Activated naive CD4-positive, alpha-beta T cell treated with anti-CD3 and anti-CD28 coated beads for 36 hours (primary cell): ENCODE measurements around the gene CCDC116. TPM values are rescaled to one million over a fixed set of nuclear protein-coding genes. Genes with fewer than 3 reads are reported as not detected.
"Not testable (repeated sequence)": the region's sequence is repeated elsewhere in the genome, so short reads cannot be mapped to it uniquely, and the experiment has no call there.

ENCODE experiments used
- CTCF ChIA-PET: fragments of 350-600 bp; sonication (Branson Sonifier 250); formaldehyde crosslinking; loops from one replicate; lab custom pipeline; 2021; ENCODE audit warnings: antibody characterized with exemption; lab: Charles Lee
- DNase-seq: peaks from one replicate; pipeline ENCODE4 v3.0.0-alpha.2; 2020
- H3K27ac Mint-ChIP-seq: one replicate; pipeline ENCODE4 v1.8.0; 2021; ENCODE audit warnings: mild to moderate bottlenecking, mixed read lengths
- H3K27me3 Mint-ChIP-seq: one replicate; pipeline ENCODE4 v1.8.0; 2021; ENCODE audit warnings: low read depth, mixed read lengths
- H3K36me3 Mint-ChIP-seq: one replicate; pipeline ENCODE4 v1.8.0; 2021; ENCODE audit warnings: low read depth, mixed read lengths
- H3K4me1 Mint-ChIP-seq: one replicate; pipeline ENCODE4 v1.8.0; 2021; ENCODE audit warnings: low read depth, mixed read lengths
- H3K4me3 Mint-ChIP-seq: one replicate; pipeline ENCODE4 v1.8.0; 2021; ENCODE audit warnings: mild to moderate bottlenecking, moderate library complexity, mixed read lengths
- H3K9me3 Mint-ChIP-seq: one replicate; pipeline ENCODE4 v1.8.0; 2021; ENCODE audit warnings: mixed read lengths
- intact Hi-C: fragments of 100-400 bp; cut with micrococcal nuclease; formaldehyde crosslinking; loops from one replicate; pipeline ENCODE4 v1.15.1; 2023
- total RNA-seq, 2 experiments: library from RNA; stranded (reverse); gene quantifications; one replicate each; pipeline ENCODE4 v1.2.3, GENCODE V29; 2021

The CCDC116 gene
- total RNA-seq, 2 experiments from 2014 or later = 0.19 to 0.30 TPM

- peaks cover 37% of the 10 kb centered on the region for H3K4me1 Mint-ChIP-seq
- H3K36me3 Mint-ChIP-seq = peaks cover 36% of the 10 kb centered on the region
- H3K27me3 Mint-ChIP-seq, H3K27ac Mint-ChIP-seq, CTCF ChIA-PET, DNase-seq, H3K4me3 Mint-ChIP-seq, H3K9me3 Mint-ChIP-seq: not testable (repeated sequence)
- intact Hi-C loops = loop anchor here (10.0 kb wide), 1 partner anchor 58 kb away; no protein-coding TSS in a partner anchor
Measured at GRCh38 chr22:21596356-21597135, 36.0 kb upstream of the CCDC116 start.

- H3K27me3 Mint-ChIP-seq = no peaks in the 10 kb centered on the region
- CTCF ChIA-PET = interaction anchor here (0.6 to 1.4 kb wide), 3 partner anchors 23 to 318 kb away, joined by 3 to 4 read pairs (median 3); no protein-coding TSS in a partner anchor
- no peak for DNase-seq
- no peak overlapping the region for H3K4me3 Mint-ChIP-seq
- intact Hi-C loops = loop anchor here (10.0 kb wide), 1 partner anchor 56 kb away; no protein-coding TSS in a partner anchor
- H3K36me3 Mint-ChIP-seq = peaks cover 30% of the 10 kb centered on the region
- H3K4me1 Mint-ChIP-seq = peaks cover 36% of the 10 kb centered on the region
- H3K27ac Mint-ChIP-seq = peak overlapping the region; percentile 17
- H3K9me3 Mint-ChIP-seq = no peaks in the 10 kb centered on the region
Measured at GRCh38 chr22:21598302-21598701, 34.3 kb upstream of the CCDC116 start.

- DNase-seq = no peak
- Mint-ChIP-seq H3K36me3 (peaks cover 21% of the 10 kb centered on the region), H3K4me3 (no peak overlapping the region), H3K27me3 (no peaks in the 10 kb centered on the region), H3K27ac (no peak overlapping the region), H3K4me1 (peaks cover 31% of the 10 kb centered on the region), H3K9me3 (no peaks in the 10 kb centered on the region)
- CTCF ChIA-PET = no interaction called here
- intact Hi-C loops = loop anchor here (10.0 kb wide), 1 partner anchor 56 kb away; no protein-coding TSS in a partner anchor
Measured at GRCh38 chr22:21599053-21599893, 33.3 kb upstream of the CCDC116 start.

GRCh38 chr22:21602579-21602978 is 30.0 kb upstream of the CCDC116 start:
- intact Hi-C loops = no loop called here
- peaks cover 2% of the 10 kb centered on the region for H3K36me3 Mint-ChIP-seq
- H3K9me3 Mint-ChIP-seq = no peaks in the 10 kb centered on the region
- no peak overlapping the region for H3K27ac Mint-ChIP-seq
- DNase-seq = no peak
- no peak overlapping the region for H3K4me3 Mint-ChIP-seq
- peaks cover 40% of the 10 kb centered on the region for H3K4me1 Mint-ChIP-seq
- CTCF ChIA-PET = interaction anchor here (1.0 kb wide), 1 partner anchor 26 kb away, joined by 5 read pairs; the partner anchor contains the start of gene YDJC
- no peaks in the 10 kb centered on the region for H3K27me3 Mint-ChIP-seq

- H3K27ac Mint-ChIP-seq = no peak overlapping the region
- peaks cover 3% of the 10 kb centered on the region for H3K36me3 Mint-ChIP-seq
- H3K4me1 Mint-ChIP-seq = peaks cover 37% of the 10 kb centered on the region
- no peak overlapping the region for H3K4me3 Mint-ChIP-seq
- CTCF ChIA-PET = interaction anchor here (0.8 to 1.1 kb wide), 2 partner anchors 24 to 38 kb away, joined by 3 read pairs; partner anchors contain the start of gene SDF2L1
- H3K9me3 Mint-ChIP-seq = no peaks in the 10 kb centered on the region
- no peaks in the 10 kb centered on the region for H3K27me3 Mint-ChIP-seq
- intact Hi-C loops = no loop called here
- no peak for DNase-seq
Measured at GRCh38 chr22:21603973-21604372, 28.6 kb upstream of the CCDC116 start.

- no peaks in the 10 kb centered on the region for H3K27me3 Mint-ChIP-seq
- no peak overlapping the region for H3K4me3 Mint-ChIP-seq
- no peaks in the 10 kb centered on the region for H3K9me3 Mint-ChIP-seq
- peak overlapping the region; percentile 15 for H3K27ac Mint-ChIP-seq
- no peak for DNase-seq
- peaks cover 3% of the 10 kb centered on the region for H3K36me3 Mint-ChIP-seq
- intact Hi-C loops = no loop called here
- CTCF ChIA-PET = interaction anchor here (0.6 kb wide), 1 partner anchor 43 kb away, joined by 5 read pairs; no protein-coding TSS in a partner anchor
- peaks cover 28% of the 10 kb centered on the region for H3K4me1 Mint-ChIP-seq
Measured at GRCh38 chr22:21605887-21606564, 26.5 kb upstream of the CCDC116 start.

- H3K27ac Mint-ChIP-seq = peak overlapping the region; percentile 36
- H3K27me3 Mint-ChIP-seq = no peaks in the 10 kb centered on the region
- CTCF ChIA-PET = no interaction called here
Measured at GRCh38 chr22:21606775-21607174, 25.8 kb upstream of the CCDC116 start.

GRCh38 chr22:21609556-21610157 is 22.9 kb upstream of the CCDC116 start:
- peaks cover 18% of the 10 kb centered on the region for H3K36me3 Mint-ChIP-seq
- H3K27ac Mint-ChIP-seq, DNase-seq, H3K4me3 Mint-ChIP-seq, H3K27me3 Mint-ChIP-seq, H3K9me3 Mint-ChIP-seq: not testable (repeated sequence)
- intact Hi-C loops = loop anchor here (10.0 kb wide), 1 partner anchor 585 kb away; no protein-coding TSS in a partner anchor
- CTCF ChIA-PET = interaction anchor here (1.0 to 1.4 kb wide), 2 partner anchors 14 to 32 kb away, joined by 3 read pairs; partner anchors contain the start of gene SDF2L1
- peaks cover 29% of the 10 kb centered on the region for H3K4me1 Mint-ChIP-seq

More at GRCh38 chr22:21606775-21607174, 25.8 kb upstream of the CCDC116 start:
- H3K9me3 Mint-ChIP-seq = no peaks in the 10 kb centered on the region
- H3K36me3 Mint-ChIP-seq = peaks cover 5% of the 10 kb centered on the region
- no peak for DNase-seq
- H3K4me1 Mint-ChIP-seq = peaks cover 33% of the 10 kb centered on the region
- intact Hi-C loops = no loop called here
- H3K4me3 Mint-ChIP-seq = no peak overlapping the region

GRCh38 chr22:21611210-21611977 is 21.2 kb upstream of the CCDC116 start:
- peaks cover 26% of the 10 kb centered on the region for H3K4me1 Mint-ChIP-seq
- H3K27ac Mint-ChIP-seq = peak overlapping the region; percentile 61
- H3K4me3 Mint-ChIP-seq = no peak overlapping the region
- H3K27me3 Mint-ChIP-seq = no peaks in the 10 kb centered on the region
- H3K36me3 Mint-ChIP-seq = peaks cover 21% of the 10 kb centered on the region
- H3K9me3 Mint-ChIP-seq = no peaks in the 10 kb centered on the region
- intact Hi-C loops = loop anchor here (10.0 kb wide), 1 partner anchor 583 kb away; no protein-coding TSS in a partner anchor
- CTCF ChIA-PET = interaction anchor here (1.0 kb wide), 1 partner anchor 13 kb away, joined by 3 read pairs; no protein-coding TSS in a partner anchor
- DNase-seq = no peak

- CTCF ChIA-PET = interaction anchor here (1.0 to 1.9 kb wide), 2 partner anchors 12 to 34 kb away, joined by 3 to 5 read pairs; no protein-coding TSS in a partner anchor
- Mint-ChIP-seq H3K27me3 (no peaks in the 10 kb centered on the region), H3K9me3 (no peaks in the 10 kb centered on the region), H3K27ac (no peak overlapping the region), H3K4me1 (peaks cover 16% of the 10 kb centered on the region), H3K36me3 (peaks cover 18% of the 10 kb centered on the region), H3K4me3 (no peak overlapping the region)
- DNase-seq = no peak
- intact Hi-C loops = loop anchor here (10.0 kb wide), 1 partner anchor 582 kb away; no protein-coding TSS in a partner anchor
Measured at GRCh38 chr22:21612858-21613257, 19.7 kb upstream of the CCDC116 start.
